Cortex of kidney (tissue), 1 donor: ENCODE data around the gene DNAAF3.

Experiments
- DNase-seq: peaks from one replicate; lab custom pipeline; 2025; lab: John Stamatoyannopoulos, UW

DNAAF3 gene

GRCh38 chr19:55153652-55154264 lies 12.7 kb downstream of the DNAAF3 start:
- DNase-seq, result no peak

- DNase-seq, result no peak
Observed at GRCh38 chr19:55152017-55152416, 14.4 kb downstream of the DNAAF3 start.

GRCh38 chr19:55149078-55150003 lies 17.1 kb downstream of the DNAAF3 start, which contains the start of gene TNNT1:
Gene TNNT1 (minus strand): TSS chr19:55149206. CDS start chr19:55147157, 2,049 bp downstream.
- DNase-seq, result no peak

GRCh38 chr19:55147545-55148251 lies 18.7 kb downstream of the DNAAF3 start:
- no peak for DNase-seq

GRCh38 chr19:55146705-55147273 lies 19.6 kb downstream of the DNAAF3 start:
- DNase-seq, result no peak

DNA sequence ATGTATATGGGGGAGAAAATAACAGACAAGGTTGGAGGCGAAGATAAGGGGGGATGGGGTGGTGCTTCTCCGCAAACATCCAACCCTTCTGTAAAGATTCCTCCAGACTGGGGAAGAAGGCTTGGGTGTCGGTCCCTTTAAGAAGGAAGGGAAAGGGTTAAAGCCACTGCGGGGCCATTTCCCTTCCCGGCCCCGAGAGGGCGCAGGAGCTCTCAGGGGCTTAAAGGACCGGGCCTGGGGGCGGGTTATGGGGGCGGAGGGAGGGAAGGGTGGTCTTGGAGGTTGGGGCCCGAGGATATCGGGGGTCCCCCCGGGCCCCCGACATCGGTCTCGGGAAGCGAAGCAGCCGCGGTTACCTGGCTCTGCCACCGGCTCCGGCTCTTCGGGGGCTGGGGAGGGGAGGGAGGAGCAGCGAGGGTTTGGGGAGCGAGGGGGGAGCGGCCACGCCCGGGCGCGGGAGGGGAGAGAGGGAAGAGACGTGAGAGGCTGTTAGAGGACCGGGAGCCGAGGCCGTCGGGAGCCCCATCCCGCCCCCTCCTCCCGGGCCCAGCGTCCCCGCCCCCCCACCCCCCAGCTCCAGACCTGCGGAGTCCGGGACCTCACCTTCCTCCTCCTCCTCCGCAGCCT lies 20.2 kb downstream of the DNAAF3 start:
- no peak for DNase-seq

GRCh38 chr19:55145232-55145631 lies 21.2 kb downstream of the DNAAF3 start:
- DNase-seq, result no peak

GRCh38 chr19:55141696-55142095 lies 24.7 kb downstream of the DNAAF3 start:
- DNase-seq, result no peak

GRCh38 chr19:55137915-55138314 lies 28.5 kb downstream of the DNAAF3 start:
- DNase-seq, result no peak

DNA sequence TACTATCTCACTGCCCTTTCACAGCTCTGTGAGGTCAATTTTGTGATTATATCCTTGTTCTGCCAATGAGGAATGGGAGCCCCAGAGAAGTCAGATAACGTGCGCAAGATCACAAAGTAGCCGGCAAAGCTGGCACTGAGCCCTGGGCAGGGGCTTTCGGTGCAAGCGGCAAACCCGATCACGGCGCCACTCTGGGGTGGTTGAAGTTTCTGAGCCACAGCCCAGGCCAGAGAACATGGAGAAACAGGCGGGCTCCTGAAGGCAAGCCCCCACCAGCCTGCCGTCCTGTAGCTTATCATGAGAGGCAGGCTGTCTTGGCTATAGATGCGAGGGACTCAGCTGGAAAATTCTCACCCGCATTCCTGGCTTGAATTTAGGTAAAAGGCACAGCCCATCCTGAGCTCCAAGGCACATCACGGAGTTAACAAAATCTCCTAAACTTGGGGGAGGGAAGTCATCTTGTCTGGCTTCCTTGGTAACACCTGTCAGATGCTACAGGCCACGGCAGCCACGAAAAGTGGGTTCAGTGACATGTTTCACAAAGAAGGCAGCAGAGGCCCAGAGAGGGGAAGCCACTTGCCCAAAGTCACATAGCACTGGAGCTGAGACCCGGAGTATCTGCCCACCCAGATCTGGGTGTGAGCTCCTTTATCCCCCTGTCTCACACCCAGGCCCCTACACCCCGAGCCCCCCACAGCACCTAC lies 29.9 kb downstream of the DNAAF3 start:
- DNase-seq, result no peak

GRCh38 chr19:55134736-55135135 lies 31.7 kb downstream of the DNAAF3 start:
- DNase-seq, result no peak

DNA sequence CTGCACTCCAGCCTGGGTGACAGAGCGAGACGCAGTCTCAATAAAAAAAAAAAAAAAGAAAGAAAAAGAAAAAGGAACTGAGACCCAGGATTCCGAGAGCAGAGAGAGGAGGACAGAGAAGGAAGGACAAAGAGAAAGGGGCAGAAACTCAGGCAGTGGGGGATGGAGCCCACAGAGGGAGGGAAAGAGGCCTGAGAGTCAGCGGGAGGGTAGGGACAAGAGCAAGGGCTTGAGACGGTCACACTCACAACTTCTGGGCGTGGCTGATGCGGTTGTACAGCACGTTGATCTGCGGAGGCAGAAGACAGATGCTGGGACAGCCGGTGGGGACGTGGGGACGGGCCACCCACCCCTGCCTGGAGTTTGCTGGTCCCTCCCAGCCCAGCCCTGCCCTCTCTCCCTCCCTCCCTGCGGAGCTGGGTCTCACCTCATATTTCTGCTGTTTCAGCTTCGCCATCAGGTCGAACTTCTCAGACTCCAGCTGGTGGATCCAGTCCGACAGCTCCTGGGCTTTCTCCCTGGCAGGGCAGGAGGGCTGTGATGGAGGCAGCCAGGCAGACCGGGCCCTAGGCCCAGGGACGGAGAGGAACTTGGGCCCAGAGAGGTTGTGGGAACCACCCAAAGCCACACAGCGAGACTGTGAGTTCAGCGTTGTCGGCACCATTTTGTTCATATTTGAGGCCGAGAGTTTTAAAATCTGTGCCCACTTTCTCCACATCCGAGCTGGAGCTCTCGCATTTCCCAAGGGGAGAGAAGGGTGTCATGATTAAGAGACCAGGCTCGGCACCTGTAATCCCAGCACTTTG lies 32.6 kb downstream of the DNAAF3 start:
- DNase-seq, result no peak

- no peak for DNase-seq
Observed at GRCh38 chr19:55132453-55133129, 33.8 kb downstream of the DNAAF3 start.

DNA sequence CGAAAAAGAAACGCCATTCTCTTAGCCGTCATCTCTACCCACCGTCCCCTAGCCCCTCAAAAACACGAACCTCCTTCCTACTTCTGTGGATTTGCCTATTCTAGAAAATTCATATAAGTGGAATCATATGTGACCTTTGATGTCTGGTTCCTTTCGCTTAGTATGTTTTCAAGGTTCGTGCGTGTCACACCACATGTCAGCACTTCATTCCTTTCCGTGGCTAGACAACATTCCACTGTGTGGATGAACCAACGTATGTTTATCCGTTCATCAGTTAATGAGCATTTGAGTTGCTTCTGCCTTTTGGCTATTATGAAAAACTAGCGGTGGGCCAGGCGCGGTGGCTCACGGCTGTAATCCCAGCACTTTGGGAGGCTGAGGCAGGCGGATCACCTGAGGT lies 35.0 kb downstream of the DNAAF3 start:
- DNase-seq, result no peak

- DNase-seq, result no peak
Observed at GRCh38 chr19:55119053-55119452, 47.4 kb downstream of the DNAAF3 start.

DNA sequence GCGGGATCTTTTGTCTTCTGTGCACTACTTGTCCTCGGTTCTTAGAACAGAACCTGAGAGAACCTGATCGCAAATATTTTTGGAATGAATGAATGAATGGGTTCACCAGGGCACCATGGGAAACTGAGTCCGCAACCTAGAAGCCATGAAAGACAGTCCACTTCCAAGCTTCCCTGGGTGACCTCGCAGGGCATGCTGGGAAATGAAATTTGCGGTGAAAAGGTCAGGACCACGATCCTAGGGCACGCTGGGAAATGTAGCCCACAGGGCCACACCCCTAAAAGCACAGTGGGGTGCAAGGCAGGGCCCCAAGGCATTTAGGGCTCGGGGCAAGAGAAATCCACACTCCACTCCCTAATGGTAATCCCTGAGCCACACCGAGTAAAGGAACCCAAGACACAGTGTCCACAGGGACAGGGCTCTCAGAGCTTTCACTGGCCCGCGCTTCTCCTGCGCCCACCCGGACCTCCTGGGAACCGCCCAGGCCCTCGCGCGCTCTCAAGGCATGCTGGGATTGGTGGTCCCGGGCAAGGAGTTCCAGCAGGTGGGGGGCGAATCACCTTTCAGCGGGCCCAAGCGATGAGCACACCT lies 47.9 kb downstream of the DNAAF3 start:
- no peak for DNase-seq

GRCh38 chr19:55117663-55118391 lies 48.6 kb downstream of the DNAAF3 start:
- DNase-seq, result peak; percentile 79

GRCh38 chr19:55116859-55117662 lies 49.4 kb downstream of the DNAAF3 start, which contains the start of gene PPP1R12C:
Gene PPP1R12C (minus strand): TSS chr19:55117637. CDS start chr19:55117543, 94 bp downstream.
- no peak for DNase-seq
